Transverse colon (tissue), 4 donors: ENCODE results near the gene CTDP1.

ENCODE experiments used
- CTCF ChIP-seq, 5 experiments: fragments of 200-600 bp in 3 of 5; fragments of 450-650 bp in 2 of 5; sonication (generic) in 3 of 5; IDR thresholded peaks; 1 replicate in 2 of 5; 2 replicates in 3 of 5; pipeline ENCODE4 v1.5.1; 2016 to 2017; ENCODE audit warnings: antibody characterized with exemption in 5 of 5, inconsistent platforms in 3 of 5, mild to moderate bottlenecking in 2 of 5, moderate library complexity in 1 of 5
- POLR2A ChIP-seq: fragments of 450-650 bp; IDR thresholded peaks from one replicate; pipeline ENCODE4 v1.6.1; 2016; ENCODE audit warnings: antibody characterized with exemption, mild to moderate bottlenecking, moderate library complexity
- POLR2AphosphoS5 ChIP-seq, 3 donors: sonication (generic); formaldehyde crosslinking; IDR thresholded peaks; one replicate each; pipeline ENCODE4 v1.6.1; 2016; ENCODE audit warnings: antibody characterized with exemption in 3 of 3

- TF ChIP-seq CTCF (IDR thresholded peaks at IDR 0.05), result no peak
- TF ChIP-seq POLR2A, result no peak
- TF ChIP-seq POLR2AphosphoS5 (IDR thresholded peaks at IDR 0.05), result no peak
Observed at GRCh38 chr18:79720359-79720733, 40.7 kb downstream of the CTDP1 start.
